Type B pancreatic cell (in vitro differentiated cells): ENCODE results near the gene SLC22A3. TPM values are rescaled to one million over a fixed set of nuclear protein-coding genes. Genes with fewer than 3 reads are reported as not detected.

Experiments used
- DNase-seq: peaks from one replicate; pipeline ENCODE4 v3.0.0; 2021; ENCODE audit warnings: mixed read lengths; ENCODE audit not compliant: unreplicated experiment; ENCODE audit errors: extremely low spot score
- H3K27ac Mint-ChIP-seq: 2 replicates; pipeline ENCODE4 v1.8.0; 2021; ENCODE audit warnings: mild to moderate bottlenecking, mixed read lengths
- H3K27me3 Mint-ChIP-seq: 2 replicates; pipeline ENCODE4 v1.8.0; 2021; ENCODE audit warnings: mixed read lengths
- H3K36me3 Mint-ChIP-seq: 2 replicates; pipeline ENCODE4 v1.8.0; 2021; ENCODE audit warnings: mixed read lengths
- H3K4me1 Mint-ChIP-seq: one replicate; pipeline ENCODE4 v1.8.0; 2021; ENCODE audit warnings: mixed read lengths; ENCODE audit not compliant: unreplicated experiment
- H3K4me3 Mint-ChIP-seq: 2 replicates; pipeline ENCODE4 v1.8.0; 2021; ENCODE audit warnings: mild to moderate bottlenecking, mixed read lengths
- H3K9me3 Mint-ChIP-seq: 2 replicates; pipeline ENCODE4 v1.8.0; 2021; ENCODE audit warnings: mixed read lengths
- CTCF ChIP-seq: fragments of 200-600 bp; sonication (generic); conservative IDR thresholded peaks from 2 replicates; pipeline ENCODE4 v1.5.0; 2021; ENCODE audit warnings: antibody characterized with exemption, mild to moderate bottlenecking
- total RNA-seq: library from RNA; stranded (reverse); gene quantifications from 2 replicates; pipeline ENCODE4 v1.2.1, GENCODE V29; 2021; ENCODE audit warnings: low replicate concordance

Gene SLC22A3
- total RNA-seq, 1 donor from 2014 or later, result 0.87 TPM

GRCh38 chr6:160329188-160329587 lies 19.0 kb upstream of the SLC22A3 start:
- H3K4me3 Mint-ChIP-seq, result no peak overlapping the region
- no peak for DNase-seq
- no peaks in the 10 kb centered on the region for H3K4me1 Mint-ChIP-seq
- no peaks in the 10 kb centered on the region for H3K36me3 Mint-ChIP-seq
- H3K27ac Mint-ChIP-seq, result no peak overlapping the region
- H3K9me3 Mint-ChIP-seq, result peaks cover 5% of the 10 kb centered on the region
- TF ChIP-seq CTCF, result no peak
- peaks cover 36% of the 10 kb centered on the region for H3K27me3 Mint-ChIP-seq

- H3K27me3 Mint-ChIP-seq, result peaks cover 37% of the 10 kb centered on the region
- H3K4me1 Mint-ChIP-seq, result no peaks in the 10 kb centered on the region
- H3K9me3 Mint-ChIP-seq, result no peaks in the 10 kb centered on the region
- H3K36me3 Mint-ChIP-seq, result no peaks in the 10 kb centered on the region
- no peak for TF ChIP-seq CTCF
- no peak for DNase-seq
- no peak overlapping the region for H3K4me3 Mint-ChIP-seq
- H3K27ac Mint-ChIP-seq, result no peak overlapping the region
Observed at GRCh38 chr6:160330619-160331018, 17.6 kb upstream of the SLC22A3 start.

GRCh38 chr6:160331204-160331603 lies 17.0 kb upstream of the SLC22A3 start:
- H3K36me3 Mint-ChIP-seq, result no peaks in the 10 kb centered on the region
- TF ChIP-seq CTCF, result no peak
- no peaks in the 10 kb centered on the region for H3K9me3 Mint-ChIP-seq
- no peak overlapping the region for H3K27ac Mint-ChIP-seq
- no peak overlapping the region for H3K4me3 Mint-ChIP-seq
- peaks cover 37% of the 10 kb centered on the region for H3K27me3 Mint-ChIP-seq
- no peak for DNase-seq
- no peaks in the 10 kb centered on the region for H3K4me1 Mint-ChIP-seq

GRCh38 chr6:160331753-160332152 lies 16.4 kb upstream of the SLC22A3 start:
- no peak overlapping the region for H3K4me3 Mint-ChIP-seq
- H3K9me3 Mint-ChIP-seq, result no peaks in the 10 kb centered on the region
- H3K27ac Mint-ChIP-seq, result no peak overlapping the region
- no peaks in the 10 kb centered on the region for H3K4me1 Mint-ChIP-seq
- no peaks in the 10 kb centered on the region for H3K36me3 Mint-ChIP-seq
- TF ChIP-seq CTCF, result no peak
- DNase-seq, result no peak
- H3K27me3 Mint-ChIP-seq, result peaks cover 37% of the 10 kb centered on the region

GRCh38 chr6:160333101-160333500 lies 15.1 kb upstream of the SLC22A3 start:
- H3K9me3 Mint-ChIP-seq, result no peaks in the 10 kb centered on the region
- H3K4me1 Mint-ChIP-seq, result no peaks in the 10 kb centered on the region
- DNase-seq, result no peak
- H3K27ac Mint-ChIP-seq, result no peak overlapping the region
- H3K4me3 Mint-ChIP-seq, result no peak overlapping the region
- no peaks in the 10 kb centered on the region for H3K36me3 Mint-ChIP-seq
- H3K27me3 Mint-ChIP-seq, result peaks cover 42% of the 10 kb centered on the region
- no peak for TF ChIP-seq CTCF

- no peak overlapping the region for H3K27ac Mint-ChIP-seq
- no peaks in the 10 kb centered on the region for H3K36me3 Mint-ChIP-seq
- DNase-seq, result no peak
- H3K4me3 Mint-ChIP-seq, result no peak overlapping the region
- no peaks in the 10 kb centered on the region for H3K9me3 Mint-ChIP-seq
- TF ChIP-seq CTCF, result no peak
- H3K27me3 Mint-ChIP-seq, result peaks cover 46% of the 10 kb centered on the region
- no peaks in the 10 kb centered on the region for H3K4me1 Mint-ChIP-seq
Observed at GRCh38 chr6:160333841-160334240, 14.3 kb upstream of the SLC22A3 start.
